ENCODE results near the gene CCL15.

Gene CCL15

GRCh38 chr17:35973333-35974260 is 27.8 kb downstream of the CCL15 start:
- Mint-ChIP-seq H3K27ac (no peak overlapping the region), H3K4me3 (no peak overlapping the region), H3K36me3 (no peaks in the 10 kb centered on the region), H3K27me3 (peaks cover 4% of the 10 kb centered on the region), H3K4me1 (no peaks in the 10 kb centered on the region), H3K9me3 (no peaks in the 10 kb centered on the region)

GRCh38 chr17:35972945-35973332 is 28.4 kb downstream of the CCL15 start:
- H3K9me3 Mint-ChIP-seq, result no peaks in the 10 kb centered on the region

GRCh38 chr17:35972535-35972934 is 28.8 kb downstream of the CCL15 start:
- Mint-ChIP-seq H3K27me3 (peaks cover 1% of the 10 kb centered on the region), H3K4me1 (no peaks in the 10 kb centered on the region), H3K27ac (no peak overlapping the region), H3K9me3 (no peaks in the 10 kb centered on the region), H3K36me3 (no peaks in the 10 kb centered on the region), H3K4me3 (no peak overlapping the region)

More at GRCh38 chr17:35972945-35973332, 28.4 kb downstream of the CCL15 start:
- Mint-ChIP-seq H3K27me3 (peaks cover 4% of the 10 kb centered on the region), H3K4me1 (no peaks in the 10 kb centered on the region), H3K27ac (no peak overlapping the region), H3K36me3 (no peaks in the 10 kb centered on the region), H3K4me3 (no peak overlapping the region)

GRCh38 chr17:35972066-35972465 is 29.3 kb downstream of the CCL15 start:
- no peak overlapping the region for H3K4me3 Mint-ChIP-seq
- no peak overlapping the region for H3K27ac Mint-ChIP-seq
- H3K9me3 Mint-ChIP-seq, result no peaks in the 10 kb centered on the region
- peaks cover 1% of the 10 kb centered on the region for H3K27me3 Mint-ChIP-seq
- no peaks in the 10 kb centered on the region for H3K36me3 Mint-ChIP-seq
- H3K4me1 Mint-ChIP-seq, result no peaks in the 10 kb centered on the region

- Mint-ChIP-seq H3K4me3 (no peak overlapping the region), H3K27ac (no peak overlapping the region), H3K9me3 (no peaks in the 10 kb centered on the region), H3K36me3 (no peaks in the 10 kb centered on the region), H3K27me3 (no peaks in the 10 kb centered on the region), H3K4me1 (no peaks in the 10 kb centered on the region)
Measured at GRCh38 chr17:35969558-35970380, 31.6 kb downstream of the CCL15 start.

GRCh38 chr17:35968520-35969054 is 32.8 kb downstream of the CCL15 start:
- Mint-ChIP-seq H3K27me3 (no peaks in the 10 kb centered on the region), H3K27ac (no peak overlapping the region), H3K4me1 (no peaks in the 10 kb centered on the region), H3K9me3 (no peaks in the 10 kb centered on the region), H3K4me3 (no peak overlapping the region), H3K36me3 (no peaks in the 10 kb centered on the region)

- Mint-ChIP-seq H3K27ac (no peak overlapping the region), H3K36me3 (no peaks in the 10 kb centered on the region), H3K4me1 (no peaks in the 10 kb centered on the region), H3K27me3 (no peaks in the 10 kb centered on the region), H3K9me3 (no peaks in the 10 kb centered on the region), H3K4me3 (no peak overlapping the region)
Measured at GRCh38 chr17:35965272-35965671, 36.1 kb downstream of the CCL15 start.

- no peaks in the 10 kb centered on the region for H3K4me1 Mint-ChIP-seq
- H3K9me3 Mint-ChIP-seq, result no peaks in the 10 kb centered on the region
- H3K27me3 Mint-ChIP-seq, result peaks cover 3% of the 10 kb centered on the region
- no peaks in the 10 kb centered on the region for H3K36me3 Mint-ChIP-seq
- no peak overlapping the region for H3K27ac Mint-ChIP-seq
- H3K4me3 Mint-ChIP-seq, result no peak overlapping the region
Measured at GRCh38 chr17:35963663-35964062, 37.7 kb downstream of the CCL15 start.

- no peaks in the 10 kb centered on the region for H3K36me3 Mint-ChIP-seq
- no peak overlapping the region for H3K4me3 Mint-ChIP-seq
- H3K27ac Mint-ChIP-seq, result no peak overlapping the region
- H3K4me1 Mint-ChIP-seq, result no peaks in the 10 kb centered on the region
- H3K9me3 Mint-ChIP-seq, result no peaks in the 10 kb centered on the region
- peaks cover 3% of the 10 kb centered on the region for H3K27me3 Mint-ChIP-seq
Measured at GRCh38 chr17:35953720-35954119, 47.6 kb downstream of the CCL15 start.

GRCh38 chr17:35949401-35949800 is 52.0 kb downstream of the CCL15 start:
- Mint-ChIP-seq H3K36me3 (no peaks in the 10 kb centered on the region), H3K27ac (no peak overlapping the region), H3K4me3 (no peak overlapping the region), H3K9me3 (no peaks in the 10 kb centered on the region), H3K27me3 (no peaks in the 10 kb centered on the region), H3K4me1 (no peaks in the 10 kb centered on the region)

GRCh38 chr17:35948092-35948491 is 53.3 kb downstream of the CCL15 start:
- H3K27ac Mint-ChIP-seq, result no peak overlapping the region
- no peaks in the 10 kb centered on the region for H3K36me3 Mint-ChIP-seq
- H3K4me3 Mint-ChIP-seq, result no peak overlapping the region
- H3K4me1 Mint-ChIP-seq, result no peaks in the 10 kb centered on the region
- no peaks in the 10 kb centered on the region for H3K27me3 Mint-ChIP-seq
- no peaks in the 10 kb centered on the region for H3K9me3 Mint-ChIP-seq

Measured in activated naive CD4-positive, alpha-beta T cell treated with anti-CD3 and anti-CD28 coated beads, Interleukin-2, amount 50 U/mL, for 24 hours (primary cell).